Measurements from ENCODE around the gene SH3TC2. TPM values are rescaled to one million over a fixed set of nuclear protein-coding genes. Genes with fewer than 3 reads are reported as not detected.

Gene SH3TC2
- total RNA-seq, 3 donors from 2014 or later = 0.48 to 9.4 (median 2.3) TPM

DNA sequence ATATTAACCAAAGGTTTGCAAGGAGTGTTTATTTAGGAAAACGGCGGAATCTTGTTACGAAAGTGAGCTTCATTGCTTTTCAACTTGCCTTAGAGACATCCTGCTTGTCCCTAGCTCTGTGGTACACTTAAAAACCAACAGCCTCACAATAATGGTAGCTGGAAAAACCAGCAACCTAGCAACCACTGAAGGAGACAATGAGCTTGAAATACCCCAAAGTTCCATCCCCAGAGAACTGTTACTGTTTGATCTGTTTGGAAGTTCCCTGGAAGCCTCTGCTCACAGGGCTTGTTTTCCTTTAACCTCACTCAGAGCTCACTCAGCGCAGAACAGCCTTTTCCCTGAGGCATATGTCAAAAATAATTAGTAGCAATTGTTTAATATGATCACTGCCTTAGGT is 43.2 kb downstream of the SH3TC2 start:
- no peaks in the 10 kb centered on the region for H3K27me3 ChIP-seq
- no peaks in the 10 kb centered on the region for H3K36me3 ChIP-seq
- H3K9me3 ChIP-seq = no peaks in the 10 kb centered on the region
- H3K4me3 ChIP-seq = no peak overlapping the region
- no peak for TF ChIP-seq POLR2AphosphoS5 (IDR thresholded peaks at IDR 0.05)
- TF ChIP-seq POLR2A (IDR thresholded peaks at IDR 0.05) = no peak
- TF ChIP-seq, protein P1, sequence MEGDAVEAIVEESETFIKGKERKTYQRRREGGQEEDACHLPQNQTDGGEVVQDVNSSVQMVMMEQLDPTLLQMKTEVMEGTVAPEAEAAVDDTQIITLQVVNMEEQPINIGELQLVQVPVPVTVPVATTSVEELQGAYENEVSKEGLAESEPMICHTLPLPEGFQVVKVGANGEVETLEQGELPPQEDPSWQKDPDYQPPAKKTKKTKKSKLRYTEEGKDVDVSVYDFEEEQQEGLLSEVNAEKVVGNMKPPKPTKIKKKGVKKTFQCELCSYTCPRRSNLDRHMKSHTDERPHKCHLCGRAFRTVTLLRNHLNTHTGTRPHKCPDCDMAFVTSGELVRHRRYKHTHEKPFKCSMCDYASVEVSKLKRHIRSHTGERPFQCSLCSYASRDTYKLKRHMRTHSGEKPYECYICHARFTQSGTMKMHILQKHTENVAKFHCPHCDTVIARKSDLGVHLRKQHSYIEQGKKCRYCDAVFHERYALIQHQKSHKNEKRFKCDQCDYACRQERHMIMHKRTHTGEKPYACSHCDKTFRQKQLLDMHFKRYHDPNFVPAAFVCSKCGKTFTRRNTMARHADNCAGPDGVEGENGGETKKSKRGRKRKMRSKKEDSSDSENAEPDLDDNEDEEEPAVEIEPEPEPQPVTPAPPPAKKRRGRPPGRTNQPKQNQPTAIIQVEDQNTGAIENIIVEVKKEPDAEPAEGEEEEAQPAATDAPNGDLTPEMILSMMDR (IDR thresholded peaks at IDR 0.05) = no peak
- intact Hi-C loops (cut with DNase I; ENCODE audit: low total_unique reads) = no loop called here
- H3K27ac ChIP-seq = no peak overlapping the region
- DNase-seq (ENCODE audit: low spot score in 2 of 2) = no peak
- H3K4me1 ChIP-seq = no peaks in the 10 kb centered on the region

DNA sequence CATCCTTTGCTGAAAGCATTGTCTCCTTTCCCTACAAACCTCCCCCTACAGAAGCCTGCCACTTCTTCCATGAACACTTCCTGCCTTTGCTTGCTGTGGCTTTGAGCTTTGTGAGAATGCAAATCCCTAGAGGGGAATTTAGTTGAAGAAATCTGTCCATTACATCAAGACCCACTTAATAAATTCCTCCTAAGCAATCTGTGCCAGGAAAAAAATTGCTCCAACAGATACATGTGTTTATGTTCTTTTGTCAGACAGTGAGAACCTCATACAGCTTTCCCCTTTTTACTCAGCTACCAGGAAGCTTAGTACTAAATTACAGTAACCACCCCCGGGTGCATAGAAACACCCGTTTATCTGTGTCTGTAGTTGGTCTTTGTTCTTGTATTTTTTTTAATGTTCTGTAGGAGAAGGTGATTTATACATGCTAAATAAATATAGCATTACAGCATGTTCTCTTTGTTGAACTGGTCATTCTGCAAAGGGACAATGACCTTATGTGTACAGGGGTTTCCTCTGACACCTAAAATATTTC is 43.9 kb downstream of the SH3TC2 start:
- Histone ChIP-seq H3K27me3 (no peaks in the 10 kb centered on the region), H3K9me3 (no peaks in the 10 kb centered on the region), H3K4me3 (no peak overlapping the region), H3K36me3 (no peaks in the 10 kb centered on the region), H3K4me1 (no peaks in the 10 kb centered on the region), H3K27ac (no peak overlapping the region)
- TF ChIP-seq, protein P1 (IDR thresholded peaks at IDR 0.05) = no peak
- no peak for TF ChIP-seq POLR2AphosphoS5 (IDR thresholded peaks at IDR 0.05)
- no peak for TF ChIP-seq POLR2A (IDR thresholded peaks at IDR 0.05)
- DNase-seq (ENCODE audit: low spot score in 2 of 2) = no peak
- intact Hi-C loops (cut with DNase I; ENCODE audit: low total_unique reads) = no loop called here

DNA sequence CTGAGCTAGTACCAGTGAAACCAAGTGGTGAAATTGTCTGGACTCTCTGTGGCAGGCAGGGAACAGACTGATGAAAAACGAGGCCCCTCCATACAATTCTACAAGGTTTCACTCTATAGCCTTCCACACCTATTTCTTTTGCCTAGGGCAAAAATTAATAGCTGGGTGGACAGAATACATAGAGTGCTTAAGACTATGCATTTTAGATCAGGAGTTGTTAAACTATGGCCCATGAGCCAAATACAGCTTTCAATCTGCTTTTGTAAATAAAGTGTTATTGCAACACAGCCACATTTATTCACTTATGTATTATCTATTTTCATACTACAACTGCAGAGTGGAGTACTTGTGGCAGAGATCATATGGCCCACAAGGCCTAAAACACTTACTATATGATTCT is 45.2 kb downstream of the SH3TC2 start:
- intact Hi-C loops (cut with DNase I; ENCODE audit: low total_unique reads) = no loop called here
- Histone ChIP-seq H3K4me1 (no peaks in the 10 kb centered on the region), H3K27me3 (no peaks in the 10 kb centered on the region), H3K4me3 (no peak overlapping the region), H3K36me3 (no peaks in the 10 kb centered on the region), H3K9me3 (no peaks in the 10 kb centered on the region), H3K27ac (no peak overlapping the region)
- TF ChIP-seq POLR2A (IDR thresholded peaks at IDR 0.05) (no peak), POLR2AphosphoS5 (IDR thresholded peaks at IDR 0.05) (no peak)
- TF ChIP-seq, protein P1 (IDR thresholded peaks at IDR 0.05) = no peak
- no peak for DNase-seq (ENCODE audit: low spot score in 2 of 2)

DNA sequence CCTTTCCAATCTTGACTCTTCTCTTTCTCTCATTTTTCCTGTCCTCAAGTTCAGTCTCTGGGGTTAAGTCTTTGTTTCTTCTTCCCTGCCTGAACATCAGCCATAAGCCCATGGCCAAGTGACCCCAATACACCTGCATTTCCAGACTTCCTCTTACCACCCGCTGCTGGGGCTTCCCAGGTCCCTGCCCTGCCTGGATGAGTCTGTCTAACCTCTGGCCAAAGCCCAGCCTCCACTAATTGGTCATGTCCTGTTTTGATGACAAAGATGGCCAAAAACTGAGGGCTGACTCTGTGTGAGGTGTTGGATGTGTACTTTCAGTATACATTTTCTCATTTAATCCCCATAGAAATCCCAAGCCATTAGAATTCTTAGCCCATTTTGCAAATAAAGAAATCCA is 47.3 kb downstream of the SH3TC2 start:
- no peaks in the 10 kb centered on the region for H3K27me3 ChIP-seq
- no peak overlapping the region for H3K27ac ChIP-seq
- no peaks in the 10 kb centered on the region for H3K36me3 ChIP-seq
- DNase-seq (ENCODE audit: low spot score in 2 of 2) = no peak
- TF ChIP-seq, protein P1 (IDR thresholded peaks at IDR 0.05) = no peak
- TF ChIP-seq POLR2A (IDR thresholded peaks at IDR 0.05) (no peak), POLR2AphosphoS5 (IDR thresholded peaks at IDR 0.05) (no peak)
- no peaks in the 10 kb centered on the region for H3K4me1 ChIP-seq
- intact Hi-C loops (cut with DNase I; ENCODE audit: low total_unique reads) = no loop called here
- H3K4me3 ChIP-seq = no peak overlapping the region
- no peaks in the 10 kb centered on the region for H3K9me3 ChIP-seq

DNA sequence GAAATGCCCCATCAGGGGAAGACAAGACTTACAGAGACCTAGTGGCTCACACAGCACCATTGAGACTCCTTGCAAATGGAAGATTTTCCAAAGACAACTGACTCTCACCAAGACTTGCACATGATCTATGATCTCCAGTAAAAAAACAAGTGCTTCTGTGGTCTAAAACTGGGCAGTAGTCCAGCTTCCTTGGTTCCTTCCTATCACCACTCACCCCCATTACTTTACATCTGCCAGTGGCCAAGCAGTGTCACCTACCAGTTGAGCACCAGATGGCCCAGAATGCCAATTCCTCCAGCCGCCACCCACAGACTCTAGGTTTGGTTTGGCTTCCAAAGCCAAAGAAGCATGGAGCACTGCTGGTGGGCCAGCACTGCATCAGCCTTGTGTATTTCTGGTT is 47.7 kb downstream of the SH3TC2 start:
- DNase-seq (ENCODE audit: low spot score in 2 of 2) = no peak
- no peaks in the 10 kb centered on the region for H3K4me1 ChIP-seq
- H3K9me3 ChIP-seq = no peaks in the 10 kb centered on the region
- intact Hi-C loops (cut with DNase I; ENCODE audit: low total_unique reads) = no loop called here
- no peaks in the 10 kb centered on the region for H3K27me3 ChIP-seq
- TF ChIP-seq POLR2A (IDR thresholded peaks at IDR 0.05) = no peak
- no peak for TF ChIP-seq POLR2AphosphoS5 (IDR thresholded peaks at IDR 0.05)
- TF ChIP-seq, protein P1 (IDR thresholded peaks at IDR 0.05) = no peak
- H3K36me3 ChIP-seq = no peaks in the 10 kb centered on the region
- H3K27ac ChIP-seq = no peak overlapping the region
- H3K4me3 ChIP-seq = no peak overlapping the region

All from breast epithelium (tissue), 4 donors.